KOPT-K1 (cell line): Measurements from ENCODE around the gene PLD1.

Experiments
- H3K27ac ChIP-seq: fragments of 200-600 bp; sonication (generic); 2 replicates; pipeline ENCODE4 v1.5.1; 2016; ENCODE audit warnings: antibody characterized with exemption, mild to moderate bottlenecking, low read depth, low read length; ENCODE audit not compliant: poor library complexity, severe bottlenecking
- H3K36me3 ChIP-seq: fragments of 200-600 bp; sonication (generic); 2 replicates; pipeline ENCODE4 v1.5.1; 2017; ENCODE audit warnings: antibody characterized with exemption, mild to moderate bottlenecking, low read length, moderate library complexity; ENCODE audit not compliant: insufficient read depth
- H3K9me3 ChIP-seq: fragments of 200-600 bp; sonication (generic); 2 replicates; pipeline ENCODE4 v1.5.1; 2017; ENCODE audit warnings: antibody characterized with exemption, low read length, mild to moderate bottlenecking; ENCODE audit not compliant: insufficient read depth, poor library complexity, severe bottlenecking

The PLD1 gene

GRCh38 chr3:171813897-171814460 is 3.7 kb upstream of the PLD1 start:
- Histone ChIP-seq H3K36me3 (no peaks in the 10 kb centered on the region), H3K9me3 (no peaks in the 10 kb centered on the region), H3K27ac (no peak overlapping the region)

DNA sequence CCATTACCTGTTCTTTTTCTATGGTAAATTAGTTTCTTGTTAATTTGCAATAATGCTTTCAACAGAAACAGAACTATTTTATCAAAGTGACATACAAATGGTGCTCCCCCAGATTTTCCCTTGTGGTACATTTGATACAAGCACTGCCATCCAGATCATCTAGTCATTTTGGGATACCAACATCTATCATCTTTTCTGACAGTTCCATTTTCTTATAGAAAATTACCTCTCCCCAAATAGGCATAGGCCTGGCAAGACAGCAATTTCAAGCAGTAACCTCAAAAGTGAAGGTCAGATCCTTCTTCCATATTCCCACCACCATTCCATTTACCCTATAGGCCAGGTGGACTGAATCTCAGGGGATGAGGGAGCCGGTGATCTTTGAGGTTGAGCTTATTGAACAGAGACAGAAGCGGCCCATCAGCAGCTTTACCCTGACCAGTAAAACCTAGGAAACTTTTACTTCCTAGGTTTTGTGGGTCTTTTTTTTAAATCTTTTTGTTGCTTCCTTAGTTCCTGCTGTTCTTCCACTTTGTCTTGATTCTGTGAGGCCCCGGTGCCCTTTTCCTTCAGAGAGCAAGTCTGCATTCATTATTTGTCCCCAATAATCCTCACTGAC is 3.1 kb upstream of the PLD1 start:
- no peaks in the 10 kb centered on the region for H3K9me3 ChIP-seq
- H3K36me3 ChIP-seq, result no peaks in the 10 kb centered on the region
- no peak overlapping the region for H3K27ac ChIP-seq

DNA sequence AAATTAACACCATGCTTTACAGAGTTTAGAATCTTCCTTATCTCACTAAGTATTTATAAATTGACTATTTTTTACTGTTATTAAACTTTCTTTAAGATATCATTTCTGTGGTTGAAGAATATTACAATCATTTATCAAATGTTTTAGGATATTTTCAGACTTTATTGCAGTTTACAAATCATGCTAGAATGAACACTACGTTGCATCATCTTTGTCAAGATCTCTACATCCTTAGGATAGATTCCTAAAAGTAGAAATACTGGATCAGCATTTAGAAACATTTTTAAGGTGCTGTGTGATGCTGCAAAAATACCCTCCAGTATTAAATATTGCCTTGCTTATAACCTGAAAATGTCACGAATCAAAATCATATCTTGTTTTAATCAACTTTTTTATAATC is 2.5 kb upstream of the PLD1 start:
- no peaks in the 10 kb centered on the region for H3K9me3 ChIP-seq
- H3K36me3 ChIP-seq, result no peaks in the 10 kb centered on the region
- H3K27ac ChIP-seq, result no peak overlapping the region

DNA sequence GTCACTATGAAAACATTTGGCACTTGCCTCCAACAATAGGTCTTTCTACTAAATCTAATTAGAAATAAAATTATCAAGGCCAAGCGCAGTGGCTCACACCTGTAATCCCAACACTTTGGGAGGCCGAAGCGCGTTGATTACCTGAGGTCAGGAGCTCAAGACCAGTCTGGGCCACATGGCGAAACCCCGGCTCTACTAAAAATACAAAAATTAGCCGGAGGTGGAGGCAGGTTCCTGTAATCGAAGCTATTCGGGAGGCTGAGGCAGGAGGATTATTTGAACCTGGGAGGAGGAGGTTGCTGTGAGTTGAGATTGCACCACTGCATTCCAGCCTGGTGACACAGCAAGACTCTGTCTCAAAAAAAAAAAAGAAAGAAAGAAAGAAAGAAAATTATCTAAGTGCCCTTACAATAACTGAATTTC is 1.6 kb upstream of the PLD1 start:
- no peak overlapping the region for H3K27ac ChIP-seq
- H3K9me3 ChIP-seq, result no peaks in the 10 kb centered on the region
- H3K36me3 ChIP-seq, result no peaks in the 10 kb centered on the region

DNA sequence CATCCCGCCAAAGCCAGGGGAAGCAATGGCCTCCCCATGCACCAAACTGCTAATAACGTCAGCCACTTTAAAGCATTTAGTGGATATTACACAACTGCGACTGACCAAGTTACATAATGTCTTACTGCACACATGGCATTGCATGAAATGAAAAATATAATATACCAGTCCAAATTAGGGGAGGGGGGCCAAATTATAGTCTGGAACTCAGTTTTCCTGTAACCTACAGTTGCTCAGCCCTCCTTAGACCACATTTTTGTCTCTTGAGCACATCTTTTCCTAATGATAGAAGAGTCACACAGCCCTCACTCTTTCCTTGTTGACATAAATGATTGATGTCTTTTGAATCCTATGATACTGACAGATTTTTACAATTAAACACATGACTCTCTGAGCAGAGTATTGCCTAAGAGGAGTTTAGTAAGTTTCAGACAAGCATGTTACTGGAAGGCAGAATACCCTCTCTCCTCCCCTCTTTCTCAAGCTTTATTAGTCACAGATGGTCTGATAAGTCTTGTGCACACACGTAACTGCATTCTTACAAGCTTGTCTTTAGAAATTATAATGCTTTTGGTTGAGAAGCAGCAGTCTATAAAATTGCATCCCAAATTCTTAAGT is 1.1 kb upstream of the PLD1 start:
- Histone ChIP-seq H3K9me3 (no peaks in the 10 kb centered on the region), H3K27ac (no peak overlapping the region), H3K36me3 (no peaks in the 10 kb centered on the region)

GRCh38 chr3:171810629-171811294 is 479 bp upstream of the PLD1 start:
- H3K36me3 ChIP-seq, result no peaks in the 10 kb centered on the region
- no peak overlapping the region for H3K27ac ChIP-seq
- no peaks in the 10 kb centered on the region for H3K9me3 ChIP-seq

GRCh38 chr3:171809611-171809860 is 747 bp downstream of the PLD1 start:
- Histone ChIP-seq H3K9me3 (no peaks in the 10 kb centered on the region), H3K27ac (no peak overlapping the region), H3K36me3 (no peaks in the 10 kb centered on the region)

- Histone ChIP-seq H3K36me3 (no peaks in the 10 kb centered on the region), H3K27ac (no peak overlapping the region)
These were observed 2.5 kb downstream of the PLD1 start for GRCh38 chr3:171807806-171808205.

GRCh38 chr3:171807129-171807675 is 3.1 kb downstream of the PLD1 start:
- Histone ChIP-seq H3K36me3 (no peaks in the 10 kb centered on the region), H3K27ac (no peak overlapping the region)

More at GRCh38 chr3:171807806-171808205, 2.5 kb downstream of the PLD1 start:
- H3K9me3 ChIP-seq, result no peaks in the 10 kb centered on the region

GRCh38 chr3:171806200-171807128 is 3.8 kb downstream of the PLD1 start:
- H3K27ac ChIP-seq, result no peak overlapping the region
- no peaks in the 10 kb centered on the region for H3K36me3 ChIP-seq
- H3K9me3 ChIP-seq, result no peaks in the 10 kb centered on the region

More at GRCh38 chr3:171807129-171807675, 3.1 kb downstream of the PLD1 start:
- H3K9me3 ChIP-seq, result no peaks in the 10 kb centered on the region

DNA sequence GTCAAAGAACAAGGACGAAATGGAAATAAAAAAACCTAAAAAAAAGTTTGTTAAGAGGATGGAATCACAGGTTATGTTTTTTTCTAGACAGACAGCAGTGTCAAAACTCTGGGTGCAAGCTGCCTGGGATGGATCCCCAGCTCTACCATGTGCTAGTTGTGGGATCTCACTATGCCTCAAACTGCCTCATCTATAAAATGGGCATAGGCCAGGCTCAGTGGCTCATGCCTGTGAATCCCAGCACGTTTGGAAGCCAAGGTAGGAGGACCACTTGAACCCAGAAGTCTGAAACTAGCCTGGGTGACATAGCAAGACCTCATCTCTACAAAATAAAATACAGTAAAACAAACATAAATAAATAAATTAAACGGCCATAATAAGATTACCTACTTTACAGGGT is 4.6 kb downstream of the PLD1 start:
- Histone ChIP-seq H3K36me3 (no peaks in the 10 kb centered on the region), H3K27ac (no peak overlapping the region)

GRCh38 chr3:171804618-171805389 is 5.5 kb downstream of the PLD1 start:
- H3K36me3 ChIP-seq, result no peaks in the 10 kb centered on the region
- H3K9me3 ChIP-seq, result no peaks in the 10 kb centered on the region
- no peak overlapping the region for H3K27ac ChIP-seq

More for the DNA sequence above, 4.6 kb downstream of the PLD1 start:
- no peaks in the 10 kb centered on the region for H3K9me3 ChIP-seq

DNA sequence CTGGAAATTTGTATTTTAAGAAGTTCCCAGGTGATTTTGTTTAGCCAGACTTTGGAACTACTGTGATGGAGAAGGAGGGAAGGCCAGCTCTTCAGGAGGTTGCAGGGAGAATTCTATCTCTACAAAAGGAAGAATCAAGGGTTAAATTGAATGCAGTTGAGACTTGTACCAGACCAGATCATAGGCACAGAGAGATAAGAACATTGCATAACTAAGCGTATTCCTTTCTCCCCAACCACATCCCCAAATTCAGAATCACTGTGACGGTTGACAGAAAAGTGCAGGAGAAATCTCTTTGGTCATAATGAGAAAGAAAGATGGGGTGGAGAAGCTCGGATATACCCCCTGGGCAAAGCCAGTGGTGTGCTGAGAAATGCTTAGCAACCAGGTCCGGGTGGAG is 7.2 kb downstream of the PLD1 start:
- Histone ChIP-seq H3K27ac (no peak overlapping the region), H3K36me3 (no peaks in the 10 kb centered on the region), H3K9me3 (no peaks in the 10 kb centered on the region)

GRCh38 chr3:171802590-171802956 is 7.7 kb downstream of the PLD1 start:
- H3K9me3 ChIP-seq, result no peaks in the 10 kb centered on the region
- no peaks in the 10 kb centered on the region for H3K36me3 ChIP-seq
- H3K27ac ChIP-seq, result no peak overlapping the region
